A673 (cell line): ENCODE results near the gene BRCA2.

ENCODE experiments used
- CTCF ChIP-seq: fragments of 300-800, 200-600 bp; sonication (generic); conservative IDR thresholded peaks from 2 replicates; pipeline ENCODE4 v1.5.1; 2017; ENCODE audit warnings: low read depth, mild to moderate bottlenecking, antibody characterized with exemption, low read length, moderate library complexity, mixed read lengths
- EZH2 ChIP-seq: fragments of 200-600 bp; sonication (generic); IDR thresholded peaks from 2 replicates; pipeline ENCODE4 v1.6.1; 2017; ENCODE audit warnings: borderline replicate concordance, low read depth, mild to moderate bottlenecking, mixed read lengths, antibody characterized with exemption, low read length; ENCODE audit not compliant: poor library complexity, severe bottlenecking

- no peak for TF ChIP-seq CTCF
- TF ChIP-seq EZH2: no peak
Observed at GRCh38 chr13:32285633-32285965, 29.7 kb upstream of the BRCA2 start.
